Gastrocnemius medialis (tissue), 4 donors: ENCODE results near the gene EGFR. TPM values are rescaled to one million over a fixed set of nuclear protein-coding genes. Genes with fewer than 3 reads are reported as not detected.

Experiments used
- ATAC-seq, 2 donors: fragments of 150-250 bp; one replicate each; pipeline ENCODE4 v1.9.1; 2016
- DNase-seq, 2 donors: peaks; one replicate each; pipeline ENCODE4 v3.0.0-alpha.2; 2019
- H3K27ac ChIP-seq, 4 donors: fragments of 200-600 bp; sonication (generic); 1 replicate in 1 of 4; 2 replicates in 3 of 4; pipeline ENCODE4 v1.5.1; 2016 to 2018; ENCODE audit warnings: mild to moderate bottlenecking in 2 of 4, moderate library complexity in 1 of 4
- H3K27me3 ChIP-seq, 3 donors: fragments of 200-600 bp; sonication (generic) in 2 of 3; 1 replicate in 1 of 3; 2 replicates in 2 of 3; pipeline versions ENCODE4 v1.5.1 to v1.6.0; 2016 to 2019; ENCODE audit warnings: mild to moderate bottlenecking in 1 of 3, moderate library complexity in 1 of 3
- H3K36me3 ChIP-seq, 2 donors: fragments of 200-600 bp; sonication (generic) in 1 of 2; one replicate each; pipeline ENCODE4 v1.5.1; 2017 to 2018
- H3K4me1 ChIP-seq, 2 donors: fragments of 200-600 bp; sonication (generic) in 1 of 2; one replicate each; pipeline ENCODE4 v1.5.1; 2016 to 2017; ENCODE audit warnings: mild to moderate bottlenecking in 2 of 2
- H3K4me3 ChIP-seq, 4 donors: fragments of 200-600 bp; sonication (generic) in 3 of 4; 1 replicate in 1 of 4; 2 replicates in 3 of 4; pipeline ENCODE4 v1.5.1; 2016 to 2019; ENCODE audit warnings: mild to moderate bottlenecking in 2 of 4
- H3K9me3 ChIP-seq, 3 donors: fragments of 200-600 bp; sonication (generic) in 2 of 3; 1 replicate in 1 of 3; 2 replicates in 2 of 3; pipeline ENCODE4 v1.5.1; 2016 to 2019
- POLR2A ChIP-seq, 2 donors: fragments of 450-650 bp; IDR thresholded peaks; one replicate each; pipeline ENCODE4 v1.6.1; 2017; ENCODE audit warnings: antibody characterized with exemption in 2 of 2, mild to moderate bottlenecking in 2 of 2, moderate library complexity in 2 of 2
- in situ Hi-C, 4 donors: fragments of 200-750 bp; cut with MboI; loops; one replicate each; pipeline versions ENCODE4 v1.15.0 to v1.8.0; 2017; ENCODE audit warnings: low sequenced_read_pairs in 4 of 4
- intact Hi-C: fragments of 100-400 bp; cut with DNase I; formaldehyde crosslinking; loops from one replicate; pipeline ENCODE4 v1.15.1; 2023; ENCODE audit warnings: low total_unique reads
- total RNA-seq, 4 donors: library from RNA; depleted of rRNA; stranded (reverse); fragments of >200 nt; gene quantifications; one replicate each; pipeline versions ENCODE4 v1.1.0 to v1.2.3, GENCODE V29; 2016
- TF ChIP-seq, protein P1 (sequence below), 5 experiments: fragments of 450-650 bp in 3 of 5; fragments of 200-600 bp in 2 of 5; sonication (generic) in 2 of 5; IDR thresholded peaks in 4 of 5; conservative IDR thresholded peaks in 1 of 5; 1 replicate in 4 of 5; 2 replicates in 1 of 5; pipeline ENCODE4 v1.5.1; 2016 to 2019; ENCODE audit warnings: antibody characterized with exemption in 5 of 5, mild to moderate bottlenecking in 3 of 5, moderate library complexity in 3 of 5

EGFR gene
- total RNA-seq, 4 donors from 2014 or later = 28.0 to 34.8 (median 29.4) TPM

GRCh38 chr7:54980521-54980920, 38.3 kb upstream of the EGFR start:
- Histone ChIP-seq H3K4me1 (no peaks in the 10 kb centered on the region), H3K4me3 (no peak overlapping the region), H3K9me3 (no peaks in the 10 kb centered on the region), H3K27me3 (no peaks in the 10 kb centered on the region), H3K36me3 (no peaks in the 10 kb centered on the region), H3K27ac (no peak overlapping the region)
- DNase-seq (no peak), ATAC-seq (no peak)
- intact Hi-C loops = no loop called here
- in situ Hi-C loops = no loop called here
- no peak for TF ChIP-seq POLR2A (IDR thresholded peaks at IDR 0.05)
- TF ChIP-seq, protein P1, sequence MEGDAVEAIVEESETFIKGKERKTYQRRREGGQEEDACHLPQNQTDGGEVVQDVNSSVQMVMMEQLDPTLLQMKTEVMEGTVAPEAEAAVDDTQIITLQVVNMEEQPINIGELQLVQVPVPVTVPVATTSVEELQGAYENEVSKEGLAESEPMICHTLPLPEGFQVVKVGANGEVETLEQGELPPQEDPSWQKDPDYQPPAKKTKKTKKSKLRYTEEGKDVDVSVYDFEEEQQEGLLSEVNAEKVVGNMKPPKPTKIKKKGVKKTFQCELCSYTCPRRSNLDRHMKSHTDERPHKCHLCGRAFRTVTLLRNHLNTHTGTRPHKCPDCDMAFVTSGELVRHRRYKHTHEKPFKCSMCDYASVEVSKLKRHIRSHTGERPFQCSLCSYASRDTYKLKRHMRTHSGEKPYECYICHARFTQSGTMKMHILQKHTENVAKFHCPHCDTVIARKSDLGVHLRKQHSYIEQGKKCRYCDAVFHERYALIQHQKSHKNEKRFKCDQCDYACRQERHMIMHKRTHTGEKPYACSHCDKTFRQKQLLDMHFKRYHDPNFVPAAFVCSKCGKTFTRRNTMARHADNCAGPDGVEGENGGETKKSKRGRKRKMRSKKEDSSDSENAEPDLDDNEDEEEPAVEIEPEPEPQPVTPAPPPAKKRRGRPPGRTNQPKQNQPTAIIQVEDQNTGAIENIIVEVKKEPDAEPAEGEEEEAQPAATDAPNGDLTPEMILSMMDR (IDR thresholded peaks at IDR 0.05 in 4 of 5, conservative IDR thresholded peaks at IDR 0.05 in 1 of 5) = no peak

DNA sequence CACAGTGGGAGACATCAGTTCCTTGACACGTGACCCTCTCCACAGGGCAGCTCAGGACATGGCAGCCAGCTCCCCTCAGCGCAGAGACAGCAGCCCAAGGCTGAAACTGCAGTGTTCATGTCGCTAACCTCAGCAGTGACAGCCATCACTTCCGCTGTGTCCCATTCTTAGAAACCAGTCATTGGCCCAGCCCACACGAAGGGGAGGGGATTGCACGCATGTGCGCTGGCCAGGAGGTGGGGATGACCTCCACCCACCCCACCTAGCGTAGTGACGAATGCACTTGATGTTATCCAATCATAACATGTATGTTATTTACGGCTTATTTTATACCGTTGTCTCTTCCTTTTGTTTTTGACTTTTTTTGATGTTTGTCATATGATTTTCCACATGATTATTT, 36.9 kb upstream of the EGFR start:
- ATAC-seq (no peak), DNase-seq (no peak)
- Histone ChIP-seq H3K4me1 (no peaks in the 10 kb centered on the region), H3K36me3 (no peaks in the 10 kb centered on the region), H3K27me3 (no peaks in the 10 kb centered on the region), H3K9me3 (no peaks in the 10 kb centered on the region), H3K27ac (no peak overlapping the region), H3K4me3 (no peak overlapping the region)
- TF ChIP-seq, protein P1 (IDR thresholded peaks at IDR 0.05 in 4 of 5, conservative IDR thresholded peaks at IDR 0.05 in 1 of 5) = no peak
- TF ChIP-seq POLR2A (IDR thresholded peaks at IDR 0.05) = no peak
- intact Hi-C loops (no loop called here), in situ Hi-C loops (no loop called here)

GRCh38 chr7:54985426-54986330, 33.1 kb upstream of the EGFR start:
- H3K4me3 ChIP-seq = no peak overlapping the region
- H3K36me3 ChIP-seq = no peaks in the 10 kb centered on the region
- intact Hi-C loops = no loop called here
- TF ChIP-seq POLR2A (IDR thresholded peaks at IDR 0.05) = no peak
- TF ChIP-seq, protein P1 (IDR thresholded peaks at IDR 0.05 in 4 of 5, conservative IDR thresholded peaks at IDR 0.05 in 1 of 5) = no peak
- no peaks in the 10 kb centered on the region for H3K4me1 ChIP-seq
- H3K27ac ChIP-seq = no peak overlapping the region
- in situ Hi-C loops = no loop called here
- ATAC-seq = no peak
- H3K9me3 ChIP-seq = no peaks in the 10 kb centered on the region
- DNase-seq = no peak
- no peaks in the 10 kb centered on the region for H3K27me3 ChIP-seq

GRCh38 chr7:54986716-54987115, 32.1 kb upstream of the EGFR start:
- TF ChIP-seq POLR2A (IDR thresholded peaks at IDR 0.05) = no peak
- TF ChIP-seq, protein P1 (IDR thresholded peaks at IDR 0.05 in 4 of 5, conservative IDR thresholded peaks at IDR 0.05 in 1 of 5) = no peak
- no peaks in the 10 kb centered on the region for H3K27me3 ChIP-seq
- H3K36me3 ChIP-seq = no peaks in the 10 kb centered on the region
- no peak overlapping the region for H3K4me3 ChIP-seq
- H3K9me3 ChIP-seq = no peaks in the 10 kb centered on the region
- H3K4me1 ChIP-seq = no peaks in the 10 kb centered on the region
- intact Hi-C loops = no loop called here
- ATAC-seq = no peak
- no peak overlapping the region for H3K27ac ChIP-seq
- in situ Hi-C loops = no loop called here
- no peak for DNase-seq
